GM13976 (cell line): ENCODE measurements around the gene ZNF888.
"Not testable (repeated sequence)": the region's sequence is repeated elsewhere in the genome, so short reads cannot be mapped to it uniquely, and the experiment has no call there.

Experiments used
- DNase-seq: peaks from one replicate; pipeline ENCODE4 v3.0.0; 2012; ENCODE audit warnings: low spot score
- CTCF ChIP-seq: IDR thresholded peaks from 2 replicates; pipeline ENCODE4 v1.5.1; 2012; ENCODE audit warnings: borderline replicate concordance, mild to moderate bottlenecking; ENCODE audit not compliant: insufficient read depth; ENCODE audit errors: extremely low read depth, missing control alignments, control extremely low read depth
- in situ Hi-C: fragments of 300-500 bp; cut with MboI; formaldehyde crosslinking; loops from one replicate; pipeline ENCODE4 v1.12.0; 2022; ENCODE audit warnings: low sequenced_read_pairs, mixed read lengths, inconsistent platforms; ENCODE audit not compliant: unreplicated experiment

ZNF888 gene

GRCh38 chr19:52889076-52889475 is 34.2 kb downstream of the ZNF888 start:
- TF ChIP-seq CTCF: no peak
- DNase-seq: no peak
- in situ Hi-C loops: no loop called here

- no peak for TF ChIP-seq CTCF
- in situ Hi-C loops: no loop called here
- DNase-seq: no peak
These were observed 42.3 kb downstream of the ZNF888 start for GRCh38 chr19:52880895-52881389.

GRCh38 chr19:52872996-52873395 is 50.2 kb downstream of the ZNF888 start:
- DNase-seq, in situ Hi-C loops: not testable (repeated sequence)

- in situ Hi-C loops: no loop called here
These were observed 51.8 kb downstream of the ZNF888 start for GRCh38 chr19:52871466-52871865.

GRCh38 chr19:52868031-52868430 is 55.2 kb downstream of the ZNF888 start:
- DNase-seq: not testable (repeated sequence)

More at GRCh38 chr19:52871466-52871865, 51.8 kb downstream of the ZNF888 start:
- TF ChIP-seq CTCF: no peak
- DNase-seq: no peak

GRCh38 chr19:52857378-52858191 is 65.6 kb downstream of the ZNF888 start, which contains the start of gene ZNF468:
ZNF468 (minus strand) TSS chr19:52857619; CDS start chr19:52854272, 3,347 bp downstream.
- peak; percentile 74 for DNase-seq
- in situ Hi-C loops: not testable (repeated sequence)

More at GRCh38 chr19:52868031-52868430, 55.2 kb downstream of the ZNF888 start:
- in situ Hi-C loops: not testable (repeated sequence)

- in situ Hi-C loops: not testable (repeated sequence)
- peak; percentile 18 for DNase-seq
These were observed 66.5 kb downstream of the ZNF888 start for GRCh38 chr19:52856540-52857377.
